HG03095 (cell line): ENCODE data around the gene XYLT1.

Source experiments
- ATAC-seq: cut with Tn5 transposase; IDR thresholded peaks from one replicate; pipeline ENCODE4 v1.9.1; 2021; ENCODE audit warnings: moderate library complexity; ENCODE audit not compliant: unreplicated experiment

Gene XYLT1

DNA sequence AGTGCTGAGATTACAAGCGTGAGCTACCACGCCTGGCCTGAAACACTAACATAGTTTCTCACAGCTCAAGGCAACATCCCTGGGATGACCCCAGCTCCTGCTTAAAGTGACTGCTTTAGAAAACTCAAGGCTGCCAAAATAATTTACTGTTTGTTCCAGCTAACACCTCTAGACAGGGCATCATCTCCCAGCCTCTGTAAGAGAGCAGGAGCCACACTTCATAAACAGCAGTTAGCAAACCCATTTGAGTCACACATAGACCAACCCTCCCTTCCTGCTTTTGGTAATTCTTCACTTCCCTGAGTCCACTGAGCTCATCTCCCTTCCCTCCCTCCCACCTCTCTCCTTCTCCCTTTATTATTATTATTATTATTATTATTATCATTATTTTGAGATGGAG, 201.3 kb downstream of the XYLT1 start:
- no peak for ATAC-seq

DNA sequence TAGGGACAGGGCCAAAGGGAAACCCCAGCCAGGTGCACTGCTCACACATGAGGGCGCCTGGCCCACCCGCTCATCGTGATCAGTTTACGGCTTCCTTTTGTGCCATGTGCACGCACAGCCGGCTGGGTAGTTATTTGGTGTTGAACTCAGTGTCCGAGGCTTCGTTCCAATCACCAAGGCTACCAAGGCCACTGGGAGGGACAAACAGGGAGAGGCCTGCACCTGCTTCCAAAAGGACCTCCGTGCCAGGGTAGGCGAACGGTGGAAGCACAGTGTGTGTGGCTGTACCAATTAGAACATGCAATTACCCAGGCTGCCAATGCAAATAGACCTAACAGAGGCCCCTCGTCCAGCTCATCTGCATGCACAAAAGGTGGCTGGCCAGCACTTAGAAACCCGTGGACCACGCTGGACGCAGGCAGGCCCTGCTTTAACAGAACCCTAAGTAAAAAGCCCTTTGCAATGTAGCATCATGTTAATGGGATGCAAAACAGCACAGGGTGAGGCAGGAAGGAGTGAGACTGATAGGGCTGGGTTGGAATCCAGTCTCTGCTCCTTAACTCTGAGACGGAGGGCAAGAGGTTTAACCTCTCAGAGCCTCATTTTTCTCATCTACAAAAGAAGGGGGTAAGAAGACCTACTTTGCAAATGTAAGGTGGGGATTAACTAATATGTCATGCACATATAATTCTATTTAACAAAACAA, 204.0 kb downstream of the XYLT1 start:
- ATAC-seq: no peak

GRCh38 chr16:17265154-17265553, 205.6 kb downstream of the XYLT1 start:
- no peak for ATAC-seq

- no peak for ATAC-seq
Observed at GRCh38 chr16:17261197-17261858, 209.4 kb downstream of the XYLT1 start.

DNA sequence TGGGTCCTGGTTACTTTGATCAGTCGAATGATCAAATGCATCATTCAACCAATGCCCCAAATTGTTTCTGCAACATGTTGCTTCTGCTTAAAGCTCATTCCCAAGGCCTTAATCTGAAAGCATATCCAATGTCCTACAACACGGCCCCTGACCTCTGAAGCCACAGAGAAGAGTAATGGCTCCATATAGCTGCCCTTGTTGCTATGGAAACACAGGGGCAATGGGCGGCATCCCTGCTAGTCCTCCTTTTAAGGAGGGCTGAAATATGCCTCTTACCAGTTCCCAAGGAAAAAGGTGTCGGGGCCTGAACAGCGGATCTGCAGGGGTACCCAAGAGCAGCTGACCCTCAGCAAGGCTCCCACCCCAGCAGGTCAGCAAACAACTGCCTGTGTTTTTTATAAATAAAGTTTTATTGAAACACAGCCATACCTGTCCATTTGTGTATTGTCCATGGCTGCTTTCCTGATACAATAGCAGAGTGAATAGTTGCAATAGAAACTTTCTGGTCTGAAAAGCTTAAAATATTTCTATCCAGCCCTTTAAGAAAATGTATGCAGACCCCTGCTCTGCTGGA, 210.4 kb downstream of the XYLT1 start:
- no peak for ATAC-seq

GRCh38 chr16:17259751-17260270, 210.9 kb downstream of the XYLT1 start:
- ATAC-seq: no peak

DNA sequence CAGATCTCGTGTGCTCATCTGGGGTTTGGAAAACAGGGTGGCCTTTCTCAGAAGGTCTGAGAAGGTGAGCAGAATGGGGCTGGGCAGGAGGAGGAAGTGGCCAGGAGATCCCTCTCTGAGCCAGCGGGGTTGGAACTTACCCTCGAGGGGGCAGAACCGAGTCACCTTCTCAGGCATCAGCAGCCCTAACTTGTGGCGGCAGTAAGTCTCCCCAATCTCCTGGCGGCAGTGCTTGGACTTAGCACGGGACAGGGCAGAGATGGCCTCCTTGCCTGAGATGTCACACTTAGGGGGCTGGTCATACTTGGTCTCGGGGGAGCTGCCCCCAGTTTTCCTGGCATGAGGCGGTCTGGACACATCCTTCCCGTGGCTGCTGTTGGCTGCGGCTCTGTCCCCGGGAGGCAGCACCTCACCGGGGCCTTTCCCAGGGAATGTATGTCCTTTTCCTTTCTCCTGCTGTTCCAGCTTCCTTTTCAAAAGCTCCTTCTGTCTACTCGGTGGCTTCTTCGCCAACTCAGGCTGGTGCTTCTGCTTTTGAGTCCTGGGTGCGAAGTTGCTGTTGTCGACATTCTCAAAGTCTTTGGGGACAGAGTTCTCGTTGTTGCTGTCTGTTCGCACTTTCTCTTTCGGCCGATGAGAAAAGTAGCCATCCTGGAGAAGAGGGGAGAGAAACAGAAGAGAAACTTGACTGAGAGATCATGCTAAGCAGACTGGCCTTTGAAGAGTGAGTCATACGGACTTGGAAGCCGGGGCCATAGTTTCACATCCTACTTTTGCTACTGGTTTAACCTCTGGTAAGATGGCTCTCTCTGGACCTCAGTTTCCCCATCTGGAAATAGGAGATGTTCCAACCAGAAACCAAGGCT, 211.7 kb downstream of the XYLT1 start:
- ATAC-seq: peak; percentile 64

- no peak for ATAC-seq
Observed at GRCh38 chr16:17258077-17258599, 212.6 kb downstream of the XYLT1 start.

GRCh38 chr16:17257426-17258023, 213.2 kb downstream of the XYLT1 start:
- ATAC-seq: no peak

GRCh38 chr16:17252701-17253100, 218.1 kb downstream of the XYLT1 start:
- no peak for ATAC-seq

DNA sequence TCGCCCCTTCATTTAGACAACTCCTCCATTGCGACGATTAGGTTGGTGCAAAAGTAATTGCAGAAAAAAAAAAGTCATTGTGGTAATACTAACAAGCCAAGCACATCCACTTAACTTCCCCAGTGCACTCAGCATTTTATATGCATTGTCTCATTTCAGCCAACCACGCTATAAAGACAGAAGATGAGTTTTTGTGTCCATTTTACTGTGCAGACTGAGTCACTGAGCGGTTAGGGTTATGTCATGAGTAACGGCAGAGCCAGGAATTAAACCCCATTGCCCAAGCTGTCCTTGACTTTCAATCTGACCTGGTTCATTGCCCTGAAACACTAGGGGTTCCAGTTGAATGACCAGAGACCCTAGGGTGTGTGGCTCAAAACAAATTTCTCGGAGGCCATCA, 218.7 kb downstream of the XYLT1 start:
- no peak for ATAC-seq

DNA sequence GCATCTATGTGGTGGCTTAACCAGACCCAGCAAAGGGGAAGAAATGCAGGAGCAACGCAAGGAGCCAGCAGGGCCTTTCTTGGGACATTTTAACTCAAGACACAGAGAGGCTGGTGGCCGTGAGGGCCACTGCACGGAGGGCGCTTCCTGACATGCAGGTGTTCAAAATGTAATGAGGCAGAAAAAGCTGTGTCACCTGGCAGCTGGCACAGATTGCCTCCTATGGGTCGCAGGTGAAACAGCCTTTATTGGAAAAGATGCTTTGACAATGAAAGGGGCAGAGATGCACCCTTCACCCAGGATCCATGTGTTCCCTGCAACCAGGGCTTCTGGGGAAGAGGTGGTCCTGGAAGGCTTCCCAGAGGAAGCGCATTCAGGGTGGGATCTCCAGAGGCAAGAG, 219.3 kb downstream of the XYLT1 start:
- no peak for ATAC-seq

DNA sequence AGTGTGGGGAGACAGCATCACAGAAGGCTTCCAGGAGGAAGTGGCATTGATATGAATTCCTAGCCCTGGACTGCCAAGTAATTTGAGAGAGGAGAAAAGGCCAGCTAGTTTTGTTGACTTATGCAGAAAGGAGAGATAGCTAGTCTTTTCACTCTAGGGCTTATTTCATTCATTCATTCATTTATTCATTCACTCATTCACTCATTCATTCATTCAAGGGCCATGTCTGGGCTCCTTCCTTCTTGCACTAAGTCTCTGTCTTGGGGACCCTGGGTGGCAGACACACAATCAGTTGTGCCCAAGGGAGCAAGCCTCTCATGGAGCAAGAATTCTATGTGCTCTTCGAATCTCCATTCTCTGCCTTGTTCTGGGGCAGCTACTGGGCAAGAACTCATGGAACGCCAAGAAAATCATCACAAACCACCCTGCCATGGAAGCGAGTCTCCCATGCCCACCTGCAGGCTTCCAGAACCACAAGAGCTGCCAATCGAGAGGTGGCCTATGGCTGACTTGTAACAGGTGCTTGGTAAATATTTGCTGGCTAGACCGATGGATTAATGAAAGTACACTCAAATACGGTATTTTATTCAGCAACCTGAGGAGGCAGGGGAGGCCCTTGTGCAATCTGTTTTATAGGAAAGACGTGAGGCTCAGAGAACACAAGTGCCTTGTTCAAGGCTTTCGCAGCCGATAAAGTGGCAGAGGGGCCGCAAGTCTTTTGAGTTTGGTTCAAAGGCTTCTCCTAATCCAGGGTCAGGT, 223.6 kb downstream of the XYLT1 start:
- no peak for ATAC-seq

DNA sequence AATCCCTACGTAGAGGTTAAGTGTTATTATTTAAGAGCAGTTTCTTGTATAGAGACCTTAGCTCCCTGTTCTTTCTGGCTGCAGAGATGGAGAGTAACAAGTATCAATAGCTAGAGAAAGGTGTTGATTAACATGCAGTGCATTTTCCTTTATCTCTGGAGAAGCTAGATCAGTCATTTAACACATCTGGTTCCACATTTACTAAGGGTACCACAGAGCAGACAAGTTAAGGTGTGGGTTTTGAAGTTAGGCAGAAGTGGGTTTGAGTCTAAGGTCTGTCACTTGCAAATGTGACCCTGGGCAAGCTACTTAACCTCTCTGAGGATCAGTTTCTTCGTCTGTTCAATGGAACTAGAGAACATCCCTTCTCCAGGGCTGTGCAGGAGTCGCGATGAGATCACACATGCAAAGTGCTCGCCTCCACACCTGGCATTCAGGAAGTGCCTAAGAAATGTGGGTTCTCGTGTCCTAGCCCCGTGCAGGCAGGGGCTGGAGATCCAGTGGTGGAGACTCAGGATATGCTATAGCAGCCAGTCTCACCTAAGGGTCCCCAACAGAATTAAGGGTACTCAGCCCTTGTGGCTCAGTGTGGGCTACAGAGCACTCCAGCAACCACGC, 224.4 kb downstream of the XYLT1 start:
- ATAC-seq: no peak

DNA sequence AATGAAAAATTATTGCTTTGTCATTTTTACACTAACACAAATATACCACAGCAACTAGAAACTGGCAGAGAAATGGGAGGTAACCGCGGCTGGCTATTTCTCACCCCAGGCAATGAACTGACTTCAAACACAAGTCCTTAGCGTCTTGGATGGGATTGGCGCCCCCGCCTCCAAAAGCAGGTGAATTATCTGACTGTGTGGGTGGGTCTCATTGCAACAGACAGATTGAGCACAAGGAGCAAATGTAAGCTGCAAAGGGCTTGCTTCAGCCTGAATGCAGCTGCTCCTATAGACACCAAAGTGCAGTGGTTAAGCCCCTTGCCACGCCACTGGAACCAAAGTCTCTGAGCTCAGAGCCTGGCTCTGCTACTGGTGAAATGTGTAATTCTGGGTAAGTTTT, 225.0 kb downstream of the XYLT1 start:
- no peak for ATAC-seq

- ATAC-seq: no peak
Observed at GRCh38 chr16:17244872-17245551, 225.7 kb downstream of the XYLT1 start.

DNA sequence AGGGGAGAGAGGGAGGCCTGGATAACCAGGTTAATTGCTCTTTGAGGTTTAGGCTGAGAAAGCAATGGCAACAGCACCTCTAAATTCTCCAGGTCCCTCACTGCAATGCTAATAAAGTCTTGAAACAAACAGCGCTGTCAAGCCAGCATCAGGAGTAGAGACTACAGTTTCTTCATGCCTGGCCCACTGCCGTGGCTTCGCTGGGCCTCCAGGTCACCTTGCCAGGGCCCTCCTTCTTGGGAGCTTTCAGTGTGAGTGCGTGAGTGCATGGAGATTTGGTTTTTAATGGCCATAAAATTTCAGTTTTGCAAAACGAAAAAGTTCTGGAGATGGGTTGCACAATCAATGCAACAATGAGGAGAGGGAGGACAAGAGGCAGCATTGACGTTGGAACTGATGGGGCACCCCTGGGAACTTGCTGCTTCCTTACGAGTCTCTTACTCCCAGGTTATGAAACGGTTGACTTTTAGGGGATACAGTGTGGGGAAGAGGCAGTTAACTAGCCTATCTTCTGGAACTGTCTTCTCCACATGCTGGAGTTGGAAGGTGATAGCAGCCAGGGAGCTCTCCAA, 229.4 kb downstream of the XYLT1 start:
- no peak for ATAC-seq

GRCh38 chr16:17238285-17239028, 232.3 kb downstream of the XYLT1 start:
- no peak for ATAC-seq
